ENCODE results near the gene SFTA2. TPM values are rescaled to one million over a fixed set of nuclear protein-coding genes. Genes with fewer than 3 reads are reported as not detected.

SFTA2 gene
- total and polyA plus RNA-seq, 2 experiments from 2014 or later, result not detected

- Histone ChIP-seq H3K4me1 (ENCODE audit: insufficient read depth) (peaks cover 14% of the 10 kb centered on the region), H3F3A (ENCODE audit: insufficient read depth) (peaks cover 12% of the 10 kb centered on the region; the same call in 1 of the 2 replicates), H3K9me2 (ENCODE audit: insufficient read depth) (no peaks in the 10 kb centered on the region), H3K4me2 (ENCODE audit: unreplicated experiment) (no peak overlapping the region), H3K9ac (no peak overlapping the region), H3K79me2 (ENCODE audit: insufficient read depth) (peaks cover 14% of the 10 kb centered on the region), H4K20me1 (ENCODE audit: insufficient read depth) (no peaks in the 10 kb centered on the region), H3K36me3 (ENCODE audit: low read depth) (no peaks in the 10 kb centered on the region), H3K27ac (no peak overlapping the region), H3K27me3 (replicated peaks; ENCODE audit: insufficient read depth) (no peaks in the 10 kb centered on the region), H3K4me3 (no peak overlapping the region), H2AFZ (no peak overlapping the region), H3K9me3 (ENCODE audit: low read depth) (no peaks in the 10 kb centered on the region)
- DNase-seq, result peak; percentile 14
- no peak for TF ChIP-seq EZH2phosphoT487 (IDR thresholded peaks at IDR 0.05; ENCODE audit: insufficient read depth, low read depth)
- no peak for TF ChIP-seq EZH2 (IDR thresholded peaks at IDR 0.05; ENCODE audit: insufficient read depth, poor library complexity, severe bottlenecking)
- in situ Hi-C loops (cut with MboI), result no loop called here
- WGBS, 2 experiments (ENCODE audit: low coverage in 1 of 2, low lambda C conversion rate in 2 of 2, missing lambda C conversion rate in 2 of 2), result 68 to 71% methylated on average over 13 to 14 of the region's 14 CpGs
Measured at GRCh38 chr6:30881392-30882203, 50.4 kb downstream of the SFTA2 start.

Small RNA genes within 50 kb of the gene (microRNA-seq; reads per million reads assigned to microRNA genes)
- 2.0 reads per million for gene MIR4640 (ENCODE audit: borderline number of aligned reads)

Small RNA genes within 50 kb of the gene (small RNA-seq; reads per million reads assigned to genes)
- gene RF00019 (ENCODE audit: low read depth, low replicate concordance), result not detected

Other genes with a start within 250 kb of the SFTA2 start
- 85.5 and 108 TPM in 2 replicates for gene PPP1R18, start 245.5 kb downstream of the SFTA2 start, total RNA-seq (2014; rRNA removed; shearing (Covaris generic))
- gene PPP1R18, start 245.5 kb downstream of the SFTA2 start, polyA plus RNA-seq (2016; fragmentation: Nextera tagmentation; extraction: Ambion mirVana), result 66.6 and 67.8 TPM in 2 replicates
- gene NRM, start 241.2 kb downstream of the SFTA2 start, total RNA-seq (2014; rRNA removed; shearing (Covaris generic)), result 5.8 and 6.2 TPM in 2 replicates
- 11.3 and 11.6 TPM in 2 replicates for gene NRM, start 241.2 kb downstream of the SFTA2 start, polyA plus RNA-seq (2016; fragmentation: Nextera tagmentation; extraction: Ambion mirVana)
- 4.9 and 6.6 TPM in 2 replicates for gene MDC1, start 214.9 kb downstream of the SFTA2 start, total RNA-seq (2014; rRNA removed; shearing (Covaris generic))
- gene MDC1, start 214.9 kb downstream of the SFTA2 start, polyA plus RNA-seq (2016; fragmentation: Nextera tagmentation; extraction: Ambion mirVana), result 6.7 and 7.1 TPM in 2 replicates
- gene TUBB, start 211.8 kb downstream of the SFTA2 start, total RNA-seq (2014; rRNA removed; shearing (Covaris generic)), result 525 and 565 TPM in 2 replicates
- 491 and 520 TPM in 2 replicates for gene TUBB, start 211.8 kb downstream of the SFTA2 start, polyA plus RNA-seq (2016; fragmentation: Nextera tagmentation; extraction: Ambion mirVana)
- 156 and 165 TPM in 2 replicates for gene FLOT1, start 189.5 kb downstream of the SFTA2 start, total RNA-seq (2014; rRNA removed; shearing (Covaris generic))
- gene FLOT1, start 189.5 kb downstream of the SFTA2 start, polyA plus RNA-seq (2016; fragmentation: Nextera tagmentation; extraction: Ambion mirVana), result 162 and 171 TPM in 2 replicates
- gene IER3, start 187.6 kb downstream of the SFTA2 start, total RNA-seq (2014; rRNA removed; shearing (Covaris generic)), result 148 and 156 TPM in 2 replicates
- 76.4 and 82.1 TPM in 2 replicates for gene IER3, start 187.6 kb downstream of the SFTA2 start, polyA plus RNA-seq (2016; fragmentation: Nextera tagmentation; extraction: Ambion mirVana)
- gene DDR1, start 47.7 kb downstream of the SFTA2 start, total RNA-seq (2014; rRNA removed; shearing (Covaris generic)), result 23.1 and 27.0 TPM in 2 replicates
- gene DDR1, start 47.7 kb downstream of the SFTA2 start, polyA plus RNA-seq (2016; fragmentation: Nextera tagmentation; extraction: Ambion mirVana), result 16.9 and 17.5 TPM in 2 replicates
- 12.8 and 21.7 TPM in 2 replicates for gene GTF2H4, start 24.0 kb downstream of the SFTA2 start, total RNA-seq (2014; rRNA removed; shearing (Covaris generic))
- gene GTF2H4, start 24.0 kb downstream of the SFTA2 start, polyA plus RNA-seq (2016; fragmentation: Nextera tagmentation; extraction: Ambion mirVana), result 5.3 and 5.4 TPM in 2 replicates
- 11.9 and 20.8 TPM in 2 replicates for gene VARS2, start 17.9 kb downstream of the SFTA2 start, total RNA-seq (2014; rRNA removed; shearing (Covaris generic))
- gene VARS2, start 17.9 kb downstream of the SFTA2 start, polyA plus RNA-seq (2016; fragmentation: Nextera tagmentation; extraction: Ambion mirVana), result 8.5 and 9.9 TPM in 2 replicates
- not detected in 2 replicates for gene MUCL3, start 8.8 kb upstream of the SFTA2 start, total RNA-seq (2014; rRNA removed; shearing (Covaris generic))
- not detected in 2 replicates for gene MUCL3, start 8.8 kb upstream of the SFTA2 start, polyA plus RNA-seq (2016; fragmentation: Nextera tagmentation; extraction: Ambion mirVana)
- gene MUC21, start 51.5 kb upstream of the SFTA2 start, total RNA-seq (2014; rRNA removed; shearing (Covaris generic)), result not detected in 2 replicates
- gene MUC21, start 51.5 kb upstream of the SFTA2 start, polyA plus RNA-seq (2016; fragmentation: Nextera tagmentation; extraction: Ambion mirVana), result not detected in 2 replicates
- gene MUC22, start 78.3 kb upstream of the SFTA2 start, total RNA-seq (2014; rRNA removed; shearing (Covaris generic)), result not detected in 2 replicates
- not detected in 2 replicates for gene MUC22, start 78.3 kb upstream of the SFTA2 start, polyA plus RNA-seq (2016; fragmentation: Nextera tagmentation; extraction: Ambion mirVana)
- not detected in 2 replicates for gene C6orf15, start 180.4 kb upstream of the SFTA2 start, total RNA-seq (2014; rRNA removed; shearing (Covaris generic))
- not detected in 2 replicates for gene C6orf15, start 180.4 kb upstream of the SFTA2 start, polyA plus RNA-seq (2016; fragmentation: Nextera tagmentation; extraction: Ambion mirVana)
- 0.22 and 0.25 TPM in 2 replicates for gene PSORS1C1, start 182.6 kb upstream of the SFTA2 start, total RNA-seq (2014; rRNA removed; shearing (Covaris generic))
- gene PSORS1C1, start 182.6 kb upstream of the SFTA2 start, polyA plus RNA-seq (2016; fragmentation: Nextera tagmentation; extraction: Ambion mirVana), result 2.0 and 2.6 TPM in 2 replicates
- not detected in 2 replicates for gene CDSN, start 188.3 kb upstream of the SFTA2 start, total RNA-seq (2014; rRNA removed; shearing (Covaris generic))
- not detected in 2 replicates for gene CDSN, start 188.3 kb upstream of the SFTA2 start, polyA plus RNA-seq (2016; fragmentation: Nextera tagmentation; extraction: Ambion mirVana)
- not detected in 2 replicates for gene PSORS1C2, start 206.9 kb upstream of the SFTA2 start, total RNA-seq (2014; rRNA removed; shearing (Covaris generic))
- gene PSORS1C2, start 206.9 kb upstream of the SFTA2 start, polyA plus RNA-seq (2016; fragmentation: Nextera tagmentation; extraction: Ambion mirVana), result 0.16 TPM in 1 of 2 replicates, not detected in the other
- gene CCHCR1, start 225.6 kb upstream of the SFTA2 start, total RNA-seq (2014; rRNA removed; shearing (Covaris generic)), result 13.5 and 14.3 TPM in 2 replicates
- 10.8 and 13.2 TPM in 2 replicates for gene CCHCR1, start 225.6 kb upstream of the SFTA2 start, polyA plus RNA-seq (2016; fragmentation: Nextera tagmentation; extraction: Ambion mirVana)
- 21.6 and 28.4 TPM in 2 replicates for gene TCF19, start 226.4 kb upstream of the SFTA2 start, total RNA-seq (2014; rRNA removed; shearing (Covaris generic))
- gene TCF19, start 226.4 kb upstream of the SFTA2 start, polyA plus RNA-seq (2016; fragmentation: Nextera tagmentation; extraction: Ambion mirVana), result 18.3 and 19.9 TPM in 2 replicates
- 0.22 TPM in 1 of 2 replicates, not detected in the other for gene POU5F1, start 238.5 kb upstream of the SFTA2 start, total RNA-seq (2014; rRNA removed; shearing (Covaris generic))
- gene POU5F1, start 238.5 kb upstream of the SFTA2 start, polyA plus RNA-seq (2016; fragmentation: Nextera tagmentation; extraction: Ambion mirVana), result 0.61 and 0.88 TPM in 2 replicates

All from GM23248 (cell line).